H9 (cell line): Measurements from ENCODE around the gene PSMB8. TPM values are rescaled to one million over a fixed set of nuclear protein-coding genes. Genes with fewer than 3 reads are reported as not detected.

Experiments used
- DNase-seq: peaks from one replicate; pipeline ENCODE4 v3.0.0-alpha.2; 2017
- H2AFZ ChIP-seq: one replicate; pipeline ENCODE4 v1.6.1; 2013; ENCODE audit warnings: mild to moderate bottlenecking, low read length, control low read depth, moderate library complexity
- H2AK5ac ChIP-seq: 2 replicates; pipeline ENCODE4 v1.6.1; 2013; ENCODE audit warnings: low read length, control low read depth, mixed read lengths; ENCODE audit not compliant: insufficient read length
- H2BK120ac ChIP-seq: one replicate; pipeline ENCODE4 v1.6.1; 2013; ENCODE audit warnings: low read depth, mild to moderate bottlenecking, low read length, control low read depth, inconsistent platforms; ENCODE audit not compliant: poor library complexity, severe bottlenecking
- H2BK12ac ChIP-seq: 2 replicates; pipeline ENCODE4 v1.6.1; 2013; ENCODE audit warnings: low read length, control low read depth, mixed read lengths, low read depth; ENCODE audit not compliant: insufficient read length
- H2BK15ac ChIP-seq: 2 replicates; pipeline ENCODE4 v1.6.1; 2013; ENCODE audit warnings: low read depth, low read length, control low read depth
- H2BK20ac ChIP-seq: one replicate; pipeline ENCODE4 v1.6.1; 2013; ENCODE audit warnings: low read depth, mild to moderate bottlenecking, low read length, control low read depth, inconsistent platforms; ENCODE audit not compliant: poor library complexity, severe bottlenecking
- H2BK5ac ChIP-seq: 2 replicates; pipeline ENCODE4 v1.6.1; 2013; ENCODE audit warnings: low read length, control low read depth, mixed read lengths; ENCODE audit not compliant: insufficient read length
- H3K14ac ChIP-seq: 2 replicates; pipeline ENCODE4 v1.6.1; 2013; ENCODE audit warnings: low read length, control low read depth; ENCODE audit not compliant: insufficient read depth
- H3K18ac ChIP-seq: 2 replicates; pipeline ENCODE4 v1.6.1; 2013; ENCODE audit warnings: low read depth, mild to moderate bottlenecking, mixed read lengths, low read length, control low read depth; ENCODE audit not compliant: insufficient read length
- H3K23ac ChIP-seq: 2 replicates; pipeline ENCODE4 v1.6.1; 2013; ENCODE audit warnings: low read length, control low read depth, mixed read lengths, low read depth; ENCODE audit not compliant: insufficient read length
- H3K23me2 ChIP-seq: 2 replicates; pipeline ENCODE4 v1.6.1; 2013; ENCODE audit warnings: low read depth, mild to moderate bottlenecking, mixed read lengths, low read length, control low read depth; ENCODE audit not compliant: insufficient read length, poor library complexity, severe bottlenecking
- H3K27ac ChIP-seq: 2 replicates; pipeline ENCODE4 v1.5.1; 2013; ENCODE audit warnings: low read length, control low read depth, mixed read lengths, low read depth; ENCODE audit not compliant: insufficient read length
- H3K27me3 ChIP-seq: 2 replicates; pipeline ENCODE4 v1.6.1; 2013; ENCODE audit warnings: low read length, control low read depth, inconsistent platforms; ENCODE audit not compliant: insufficient read depth
- H3K4ac ChIP-seq: 2 replicates; pipeline ENCODE4 v1.6.1; 2013; ENCODE audit warnings: low read depth, mild to moderate bottlenecking, control low read depth, inconsistent platforms, low read length, moderate library complexity
- H3K4me1 ChIP-seq: 2 replicates; pipeline ENCODE4 v1.6.1; 2013; ENCODE audit warnings: low read length, control low read depth, inconsistent platforms; ENCODE audit not compliant: insufficient read depth
- H3K4me2 ChIP-seq: 2 replicates; pipeline ENCODE4 v1.6.1; 2013; ENCODE audit warnings: low read length, control low read depth, mixed read lengths; ENCODE audit not compliant: insufficient read length, insufficient read depth
- H3K56ac ChIP-seq: 2 replicates; pipeline ENCODE4 v1.6.1; 2013; ENCODE audit warnings: low read depth, mild to moderate bottlenecking, mixed read lengths, low read length, control low read depth; ENCODE audit not compliant: insufficient read length
- H3K79me1 ChIP-seq: 2 replicates; pipeline ENCODE4 v1.6.1; 2013; ENCODE audit warnings: low read depth, mild to moderate bottlenecking, moderate library complexity, low read length, control low read depth, inconsistent platforms; ENCODE audit not compliant: insufficient read depth, poor library complexity, severe bottlenecking
- H3K79me2 ChIP-seq: 2 replicates; pipeline ENCODE4 v1.6.1; 2013; ENCODE audit warnings: low read length, control low read depth, inconsistent platforms; ENCODE audit not compliant: insufficient read depth
- H3K9ac ChIP-seq: 2 replicates; pipeline ENCODE4 v1.6.1; 2013; ENCODE audit warnings: low read length, control low read depth, mixed read lengths; ENCODE audit not compliant: insufficient read length; ENCODE audit errors: extremely low read depth
- H3K9me3 ChIP-seq: one replicate; pipeline ENCODE4 v1.6.1; 2013; ENCODE audit warnings: low read depth, low read length, inconsistent platforms; ENCODE audit not compliant: control insufficient read depth
- H3T11ph ChIP-seq: one replicate; pipeline ENCODE4 v1.6.1; 2013; ENCODE audit warnings: mild to moderate bottlenecking, low read length, control low read depth, inconsistent platforms
- H4K20me1 ChIP-seq: one replicate; pipeline ENCODE4 v1.6.1; 2013; ENCODE audit not compliant: control insufficient read depth, insufficient read length, insufficient read depth
- H4K5ac ChIP-seq: 2 replicates; pipeline ENCODE4 v1.6.1; 2013; ENCODE audit warnings: low read depth, mild to moderate bottlenecking, mixed read lengths, low read length, control low read depth; ENCODE audit not compliant: insufficient read length
- H4K8ac ChIP-seq: replicated peaks from 2 replicates; pipeline ENCODE4 v1.6.1; 2013; ENCODE audit warnings: low read length, control low read depth, mixed read lengths, low read depth; ENCODE audit not compliant: insufficient read length
- H4K91ac ChIP-seq: 2 replicates; pipeline ENCODE4 v1.6.1; 2013; ENCODE audit warnings: low read depth, mild to moderate bottlenecking, moderate library complexity, mixed read lengths, low read length, control low read depth; ENCODE audit not compliant: insufficient read length
- H3K27ac Mint-ChIP-seq, 3 experiments: 2 replicates in 2 of 3; 3 replicates in 1 of 3; pipeline ENCODE4 v1.8.0; 2020 to 2021; ENCODE audit warnings: mixed read lengths in 3 of 3, mild to moderate bottlenecking in 1 of 3, moderate library complexity in 1 of 3
- H3K27me3 Mint-ChIP-seq: 2 replicates; pipeline ENCODE4 v1.8.0; 2021; ENCODE audit warnings: low read depth, mild to moderate bottlenecking, moderate library complexity, mixed read lengths
- H3K36me3 Mint-ChIP-seq, 3 experiments: 2 replicates in 2 of 3; 3 replicates in 1 of 3; pipeline ENCODE4 v1.8.0; 2020 to 2021; ENCODE audit warnings: low read depth in 3 of 3, mixed read lengths in 3 of 3; ENCODE audit not compliant: insufficient read depth in 1 of 3
- H3K4me1 Mint-ChIP-seq, 2 experiments: 2 replicates each; pipeline ENCODE4 v1.8.0; 2020; ENCODE audit warnings: mixed read lengths in 2 of 2
- H3K4me3 Mint-ChIP-seq, 2 experiments: 2 replicates in 1 of 2; 3 replicates in 1 of 2; pipeline ENCODE4 v1.8.0; 2020 to 2021; ENCODE audit warnings: mild to moderate bottlenecking in 2 of 2, mixed read lengths in 2 of 2, moderate library complexity in 1 of 2
- H3K9me3 Mint-ChIP-seq, 2 experiments: 2 replicates in 1 of 2; 3 replicates in 1 of 2; pipeline ENCODE4 v1.8.0; 2020; ENCODE audit warnings: mild to moderate bottlenecking in 2 of 2, mixed read lengths in 2 of 2, moderate library complexity in 1 of 2
- WGBS: extraction: QIAGEN DNeasy Blood & Tissue Kit; methylation state at CpG from one replicate; pipeline ENCODE4 v1.1.7; 2013; ENCODE audit warnings: missing lambda C conversion rate, low lambda C conversion rate, mixed read lengths; ENCODE audit not compliant: insufficient read length; ENCODE audit errors: extremely low coverage; 5-methylcytosine and 5-hydroxymethylcytosine counted together
- total RNA-seq: library from RNA; stranded (reverse); gene quantifications from 2 replicates; pipeline ENCODE4 v1.2.1, GENCODE V29; 2021
- TF ChIP-seq, protein P1 (sequence below): fragments of 200-600 bp; sonication (generic); conservative IDR thresholded peaks from 3 replicates; pipeline ENCODE4 v1.8.0; 2021; ENCODE audit warnings: antibody characterized with exemption, mild to moderate bottlenecking

The PSMB8 gene
- total RNA-seq, 1 experiment from 2014 or later, result 19.1 TPM

DNA sequence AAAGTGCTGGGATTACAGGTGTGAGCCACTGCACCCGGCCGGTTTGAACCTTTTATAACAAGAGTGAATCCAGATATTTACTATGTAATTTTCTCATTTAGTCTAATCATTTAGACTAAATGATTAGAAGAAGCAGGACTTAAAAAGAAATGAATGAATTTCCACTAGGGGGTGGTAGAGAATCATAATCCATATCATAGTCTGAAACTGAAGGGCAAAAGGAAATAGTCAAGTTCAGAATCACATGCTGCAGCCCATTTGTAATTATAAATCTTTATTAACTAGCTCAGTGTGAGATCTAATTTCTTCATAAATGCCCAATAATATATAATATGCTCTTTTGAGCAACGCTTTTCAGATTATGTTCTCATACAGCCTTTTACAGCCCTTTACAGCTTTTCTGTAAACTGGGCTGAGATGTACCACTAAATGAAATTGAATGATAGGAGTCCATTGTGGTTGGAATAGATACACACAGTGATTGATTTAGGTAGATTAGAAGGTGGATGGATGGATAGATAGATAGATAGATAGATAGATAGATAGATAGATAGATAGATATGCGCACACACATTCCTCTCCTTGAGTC lies 41.9 kb upstream of the PSMB8 start:
- Histone ChIP-seq H2BK15ac (no peak overlapping the region), H3K9me3 (no peaks in the 10 kb centered on the region), H2BK12ac (no peak overlapping the region), H2BK5ac (no peak overlapping the region), H3K79me2 (no peaks in the 10 kb centered on the region), H3K27ac (no peak overlapping the region), H3K79me1 (no peaks in the 10 kb centered on the region), H3K14ac (no peak overlapping the region), H4K5ac (no peak overlapping the region), H2BK120ac (no peak overlapping the region), H2BK20ac (no peak overlapping the region), H3K23me2 (no peaks in the 10 kb centered on the region), H4K20me1 (no peaks in the 10 kb centered on the region), H3K4ac (no peak overlapping the region), H4K8ac (no peak overlapping the region), H3T11ph (no peak overlapping the region), H3K4me2 (no peak overlapping the region), H2AK5ac (no peak overlapping the region), H3K18ac (no peak overlapping the region), H2AFZ (no peak overlapping the region), H3K56ac (no peak overlapping the region), H3K4me1 (no peaks in the 10 kb centered on the region), H3K9ac (no peak overlapping the region), H3K23ac (no peak overlapping the region), H3K27me3 (no peaks in the 10 kb centered on the region), H4K91ac (no peak overlapping the region)
- no peak for DNase-seq
- TF ChIP-seq, protein P1, sequence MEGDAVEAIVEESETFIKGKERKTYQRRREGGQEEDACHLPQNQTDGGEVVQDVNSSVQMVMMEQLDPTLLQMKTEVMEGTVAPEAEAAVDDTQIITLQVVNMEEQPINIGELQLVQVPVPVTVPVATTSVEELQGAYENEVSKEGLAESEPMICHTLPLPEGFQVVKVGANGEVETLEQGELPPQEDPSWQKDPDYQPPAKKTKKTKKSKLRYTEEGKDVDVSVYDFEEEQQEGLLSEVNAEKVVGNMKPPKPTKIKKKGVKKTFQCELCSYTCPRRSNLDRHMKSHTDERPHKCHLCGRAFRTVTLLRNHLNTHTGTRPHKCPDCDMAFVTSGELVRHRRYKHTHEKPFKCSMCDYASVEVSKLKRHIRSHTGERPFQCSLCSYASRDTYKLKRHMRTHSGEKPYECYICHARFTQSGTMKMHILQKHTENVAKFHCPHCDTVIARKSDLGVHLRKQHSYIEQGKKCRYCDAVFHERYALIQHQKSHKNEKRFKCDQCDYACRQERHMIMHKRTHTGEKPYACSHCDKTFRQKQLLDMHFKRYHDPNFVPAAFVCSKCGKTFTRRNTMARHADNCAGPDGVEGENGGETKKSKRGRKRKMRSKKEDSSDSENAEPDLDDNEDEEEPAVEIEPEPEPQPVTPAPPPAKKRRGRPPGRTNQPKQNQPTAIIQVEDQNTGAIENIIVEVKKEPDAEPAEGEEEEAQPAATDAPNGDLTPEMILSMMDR, result peak; percentile 70
- peaks cover 0 to 2% of the 10 kb centered on the region in 2 experiments; a peak in 1 of 4 replicates for H3K4me1 Mint-ChIP-seq
- WGBS, result no CpG with 5 or more reads among the region's 4 CpGs
- no peaks in the 10 kb centered on the region for H3K36me3 Mint-ChIP-seq
- no peak overlapping the region for H3K27ac Mint-ChIP-seq
- H3K9me3 Mint-ChIP-seq, result no peaks in the 10 kb centered on the region; a peak in 1 of 5 replicates
- peaks cover 11% of the 10 kb centered on the region; the same call in 1 of the 2 replicates for H3K27me3 Mint-ChIP-seq
- no peak overlapping the region for H3K4me3 Mint-ChIP-seq
